HFF-Myc (cell line): ENCODE data around the gene CORO6.
A peak's percentile ranks its signal among the peaks of the same experiment; 100 is the strongest.

Experiments
- DNase-seq: peaks from one replicate; pipeline ENCODE4 v3.0.0-alpha.2; 2011; ENCODE audit warnings: low read depth; ENCODE audit errors: extremely low read depth
- H3K4me3 ChIP-seq: replicated peaks from 2 replicates; pipeline ENCODE4 v1.5.1; 2011; ENCODE audit warnings: low read depth, mild to moderate bottlenecking, control low read depth, low read length
- CTCF ChIP-seq: IDR thresholded peaks from 2 replicates; pipeline ENCODE4 v1.5.1; 2012; ENCODE audit warnings: mild to moderate bottlenecking, low read depth, low read length, control low read depth; ENCODE audit errors: missing control alignments

CORO6 gene

GRCh38 chr17:29614349-29615047 lies 8.2 kb downstream of the CORO6 start:
- H3K4me3 ChIP-seq: no peak overlapping the region
- TF ChIP-seq CTCF: no peak
- no peak for DNase-seq

- no peak for TF ChIP-seq CTCF
- no peak overlapping the region for H3K4me3 ChIP-seq
- no peak for DNase-seq
Observed at GRCh38 chr17:29613856-29614255, 8.9 kb downstream of the CORO6 start.

GRCh38 chr17:29613352-29613837 lies 9.3 kb downstream of the CORO6 start:
- no peak for DNase-seq
- peak; percentile 77 for TF ChIP-seq CTCF
- no peak overlapping the region for H3K4me3 ChIP-seq

GRCh38 chr17:29612404-29613280 lies 10.1 kb downstream of the CORO6 start:
- no peak overlapping the region for H3K4me3 ChIP-seq
- TF ChIP-seq CTCF: no peak
- DNase-seq: no peak

GRCh38 chr17:29612094-29612403 lies 10.7 kb downstream of the CORO6 start:
- H3K4me3 ChIP-seq: no peak overlapping the region
- TF ChIP-seq CTCF: no peak
- DNase-seq: no peak

GRCh38 chr17:29611351-29612093 lies 11.2 kb downstream of the CORO6 start:
- TF ChIP-seq CTCF: no peak
- no peak for DNase-seq
- H3K4me3 ChIP-seq: no peak overlapping the region
